Measurements from ENCODE around the gene ITGA1.
A peak's percentile ranks its signal among the peaks of the same experiment; 100 is the strongest.
"Not testable (repeated sequence)": the region's sequence is repeated elsewhere in the genome, so short reads cannot be mapped to it uniquely, and the experiment has no call there.

Gene ITGA1

GRCh38 chr5:52910071-52910470, 122.4 kb downstream of the ITGA1 start:
- no peak for DNase-seq

DNA sequence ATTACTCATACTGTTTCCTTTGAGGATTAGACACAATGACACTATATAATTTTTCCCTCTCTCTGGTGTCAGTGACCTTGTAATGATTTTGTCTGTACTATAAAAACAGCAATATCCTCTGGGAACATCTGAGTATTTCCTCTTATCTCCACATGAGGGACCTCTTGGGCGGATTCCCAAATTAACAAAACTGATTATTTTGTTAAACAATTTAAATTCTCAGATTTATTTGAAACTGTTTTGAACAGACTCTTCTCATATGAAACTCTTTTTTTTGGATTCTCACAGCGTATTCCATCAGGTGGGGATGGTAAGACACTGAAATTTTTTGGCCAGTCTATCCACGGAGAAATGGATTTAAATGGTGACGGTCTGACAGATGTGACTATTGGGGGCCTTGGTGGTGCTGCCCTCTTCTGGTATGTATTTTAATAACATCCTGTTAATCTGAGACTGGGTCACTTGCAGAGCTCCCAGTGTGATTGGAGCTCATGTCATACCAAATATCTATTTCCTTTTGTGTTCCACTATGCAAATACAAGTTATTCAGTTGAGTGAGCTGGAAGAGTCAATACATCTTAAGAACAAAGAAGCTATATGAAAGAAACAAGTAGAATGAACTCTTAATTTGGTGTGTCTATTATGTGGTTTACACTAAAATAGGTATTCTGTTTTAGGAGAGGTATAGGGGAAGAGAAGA, 127.6 kb downstream of the ITGA1 start:
- DNase-seq, result peak; percentile 29

DNA sequence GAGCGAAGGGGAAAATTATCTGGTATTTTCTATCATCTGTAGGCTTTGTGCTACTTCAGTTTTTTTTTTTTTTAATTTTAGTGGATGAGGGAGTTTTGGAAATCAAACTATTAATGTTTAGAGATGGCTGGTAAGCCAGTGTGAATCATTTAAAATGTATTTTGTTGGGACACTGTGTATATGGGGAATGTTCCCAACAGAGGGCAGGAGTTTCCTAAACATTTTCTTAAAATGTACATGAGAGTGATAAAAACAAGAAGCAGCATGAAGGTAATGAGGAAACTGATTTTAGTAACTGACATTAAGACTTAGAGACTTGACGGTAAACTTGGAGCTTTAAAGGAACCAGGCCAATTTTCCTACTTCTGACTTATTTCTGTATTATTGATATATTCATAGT, 133.2 kb downstream of the ITGA1 start:
- DNase-seq, result no peak

- DNase-seq, result no peak
Measured at GRCh38 chr5:52922384-52922783, 134.7 kb downstream of the ITGA1 start.

GRCh38 chr5:52924456-52924855, 136.7 kb downstream of the ITGA1 start:
- no peak for DNase-seq

GRCh38 chr5:52925001-52925400, 137.3 kb downstream of the ITGA1 start:
- no peak for DNase-seq

DNA sequence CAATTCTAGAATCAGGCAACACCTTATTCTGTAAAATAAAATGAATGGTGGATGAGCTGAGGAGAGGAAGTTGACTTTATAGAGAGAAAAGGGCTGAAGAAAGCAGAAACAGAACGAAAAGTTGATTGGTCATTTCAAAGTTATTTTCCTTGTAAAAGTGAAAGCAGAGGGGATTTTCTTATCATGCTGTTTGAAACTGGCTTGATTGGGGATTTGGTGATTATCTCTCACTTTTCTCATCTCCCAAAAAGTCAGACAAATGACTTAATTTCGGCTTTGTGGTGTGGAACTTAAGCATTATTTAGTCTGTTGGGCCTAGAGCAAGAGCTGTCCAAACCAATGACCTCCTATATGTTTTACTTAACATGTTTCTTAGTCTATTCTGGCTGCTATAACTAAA, 141.0 kb downstream of the ITGA1 start:
- no peak for DNase-seq

GRCh38 chr5:52938226-52938625, 150.5 kb downstream of the ITGA1 start:
- DNase-seq, result no peak

DNA sequence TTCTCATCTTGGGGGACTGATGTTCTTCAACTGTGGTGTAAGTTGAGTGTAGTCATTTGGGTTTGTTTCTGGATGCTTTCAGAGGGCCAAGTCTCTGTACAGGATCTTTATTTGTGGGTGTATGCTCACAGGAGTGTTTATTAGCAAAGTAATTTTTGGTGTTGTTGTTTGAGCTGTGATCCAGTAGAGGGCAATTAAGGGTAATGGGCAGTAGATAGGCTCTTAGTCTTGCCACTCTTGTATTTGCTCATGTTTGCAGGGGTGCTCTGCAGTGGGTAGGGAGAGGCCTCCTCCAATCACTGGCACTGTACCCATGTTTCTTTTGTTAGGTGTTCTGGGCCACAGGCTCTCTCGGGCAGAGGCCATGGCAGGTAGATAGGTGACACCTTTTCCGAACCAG, 155.6 kb downstream of the ITGA1 start:
- no peak for DNase-seq

DNA sequence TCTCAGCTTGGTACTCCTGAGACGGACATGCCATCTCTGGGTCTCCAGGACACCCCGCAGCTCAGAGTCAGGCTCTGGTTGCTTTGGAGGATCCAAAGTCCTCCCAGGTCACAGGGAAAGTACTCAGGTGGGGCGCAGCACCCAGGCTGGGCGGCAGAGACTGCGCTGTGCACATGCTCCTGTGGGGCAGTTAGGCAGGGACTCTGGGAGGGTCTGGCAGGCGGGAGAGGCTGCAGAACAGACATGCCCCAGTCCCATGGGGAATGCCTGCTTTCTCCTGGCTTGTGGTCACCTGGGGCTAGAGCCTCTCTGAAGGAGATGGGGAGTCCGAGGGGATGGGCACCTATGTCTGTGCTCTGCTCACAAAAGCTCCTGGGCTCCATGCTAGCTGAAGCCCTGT, 156.1 kb downstream of the ITGA1 start:
- DNase-seq, result no peak

DNA sequence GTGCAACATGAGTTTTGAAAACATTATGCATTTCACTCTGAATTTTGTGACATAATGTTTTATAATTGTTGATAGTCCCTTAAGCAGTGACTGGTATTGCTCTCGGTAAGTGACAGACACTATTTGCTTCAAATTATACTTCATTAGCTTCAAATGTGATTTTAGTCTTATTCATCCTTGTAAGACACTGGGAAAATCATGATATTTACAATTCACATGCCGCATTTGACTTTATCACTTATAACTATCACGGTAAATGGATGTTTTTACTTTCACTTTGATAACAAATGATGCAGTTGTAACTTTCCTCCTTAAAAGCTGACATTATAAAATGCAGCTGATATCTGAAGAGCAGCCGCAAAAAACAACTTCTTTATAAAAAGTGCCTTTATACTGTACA, 157.3 kb downstream of the ITGA1 start:
- DNase-seq, result no peak

GRCh38 chr5:52947208-52947607, 159.5 kb downstream of the ITGA1 start:
- peak; percentile 15 for DNase-seq

GRCh38 chr5:52947851-52948250, 160.1 kb downstream of the ITGA1 start:
- DNase-seq, result no peak

GRCh38 chr5:52948418-52949076, 160.8 kb downstream of the ITGA1 start:
- DNase-seq, result peak; percentile 2

- no peak for DNase-seq
Measured at GRCh38 chr5:52950686-52951085, 163.0 kb downstream of the ITGA1 start.

- DNase-seq, result no peak
Measured at GRCh38 chr5:52952483-52952882, 164.8 kb downstream of the ITGA1 start.

- no peak for DNase-seq
Measured at GRCh38 chr5:52956014-52956413, 168.3 kb downstream of the ITGA1 start.

GRCh38 chr5:52956915-52957747, 169.4 kb downstream of the ITGA1 start:
- DNase-seq, result no peak

- peak; percentile 77 for DNase-seq
Measured at GRCh38 chr5:52961274-52961681, 173.6 kb downstream of the ITGA1 start.

DNA sequence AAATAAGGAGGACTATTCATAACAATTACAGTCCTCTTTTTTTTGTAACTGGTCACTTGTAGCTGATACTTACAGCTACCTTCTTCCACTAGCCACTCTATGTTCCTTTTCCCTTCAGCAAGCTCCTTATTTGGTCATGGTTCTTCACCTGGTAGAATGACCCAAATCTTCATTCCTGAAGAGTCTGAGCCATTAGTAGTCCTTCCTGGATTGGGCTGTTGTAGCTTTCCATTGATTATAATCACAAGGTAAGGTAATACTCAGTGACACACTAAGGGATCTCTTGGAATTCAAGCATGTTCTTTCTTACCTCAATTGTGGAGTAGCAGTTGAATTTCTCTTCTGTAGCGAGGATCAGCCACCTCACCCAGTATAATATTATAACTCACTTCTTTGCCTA, 175.9 kb downstream of the ITGA1 start:
- DNase-seq, result no peak

DNA sequence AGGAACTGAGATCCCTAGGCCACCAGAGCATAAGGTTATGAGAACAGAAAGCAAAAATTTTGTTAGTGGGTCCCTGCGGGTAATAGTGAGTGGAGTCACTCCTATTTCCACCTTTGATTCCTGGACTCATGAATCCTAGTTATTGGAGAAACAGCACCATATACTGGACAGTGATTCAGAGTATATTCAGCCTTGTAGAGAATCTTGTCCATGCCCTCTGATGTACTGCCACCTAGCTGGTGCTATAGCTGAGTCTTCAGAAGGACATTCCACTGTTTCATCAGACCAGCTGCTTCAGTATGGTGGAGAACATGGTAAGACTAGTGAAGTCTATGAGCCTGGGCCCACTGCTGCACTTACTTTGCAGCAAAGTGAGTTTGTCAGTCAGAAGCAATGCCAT, 176.4 kb downstream of the ITGA1 start:
- no peak for DNase-seq

DNA sequence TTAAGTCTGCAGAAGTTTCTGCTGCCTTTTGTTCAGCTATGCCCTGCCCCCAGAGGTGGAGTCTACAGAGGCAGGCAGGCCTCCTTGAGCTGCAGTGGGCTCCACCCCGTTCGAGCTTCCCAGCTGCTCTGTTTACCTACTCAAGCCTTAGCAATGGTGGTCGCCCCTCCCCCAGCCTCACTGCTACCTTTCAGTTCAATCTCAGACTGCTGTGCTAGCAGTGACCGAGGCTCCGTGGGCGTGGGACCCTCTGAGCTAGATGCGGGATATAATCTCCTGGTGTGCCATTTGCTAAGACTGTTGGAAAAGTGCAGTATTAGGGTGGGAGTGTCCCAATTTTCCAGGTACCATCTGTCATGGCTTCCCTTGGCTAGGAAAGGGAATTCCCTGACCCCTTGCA, 188.4 kb downstream of the ITGA1 start:
- DNase-seq, result not testable (repeated sequence)

DNA sequence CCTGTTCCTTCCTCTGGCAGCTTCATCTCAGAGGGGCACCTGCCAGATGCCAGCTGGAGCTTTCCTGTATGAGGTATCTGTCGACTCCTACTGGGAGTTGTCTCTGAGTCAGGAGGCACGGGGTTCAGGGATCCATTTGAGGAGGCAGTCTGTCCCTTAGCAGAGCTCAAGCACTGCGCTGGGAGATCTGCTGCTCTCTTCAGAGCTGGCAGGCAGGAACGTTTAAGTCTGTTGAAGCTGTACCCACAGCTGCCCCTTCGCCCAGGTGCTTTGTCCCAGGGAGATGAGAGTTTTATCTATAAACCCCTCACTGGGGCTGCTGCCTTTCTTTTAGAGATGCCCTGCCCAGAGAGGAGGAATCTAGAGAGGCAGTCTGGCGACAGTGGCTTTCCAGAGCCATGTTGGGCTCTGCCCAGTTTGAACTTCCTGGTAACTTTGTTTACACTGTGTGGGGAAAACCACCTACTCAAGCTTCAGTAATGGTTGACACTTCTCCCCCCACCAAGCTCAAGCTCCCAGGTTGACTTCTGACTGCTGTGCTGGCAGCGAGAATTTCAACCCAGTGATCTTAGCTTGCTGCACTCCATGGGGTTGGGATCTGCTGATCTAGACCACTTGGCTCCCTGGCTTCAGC, 189.7 kb downstream of the ITGA1 start:
- DNase-seq, result no peak

Data from NCI-H1105 (cell line).